GM12892 (cell line): ENCODE measurements around the gene NCOR1.

Experiments
- DNase-seq: peaks from one replicate; pipeline ENCODE4 v3.0.0; 2011; ENCODE audit not compliant: insufficient read length
- FAIRE-seq: peaks from 2 replicates; lab custom pipeline; 2011; peaks lifted over from hg19 to GRCh38; lab: Jason Lieb, UNC
- POLR2A ChIP-seq: IDR thresholded peaks from 2 replicates; pipeline ENCODE4 v1.6.1; 2011; ENCODE audit warnings: low read depth, low read length, control low read depth
- POLR2AphosphoS5 ChIP-seq: IDR thresholded peaks from 2 replicates; pipeline ENCODE4 v1.6.1; 2011; ENCODE audit warnings: low read depth, low read length, control low read depth
- TAF1 ChIP-seq: IDR thresholded peaks from 2 replicates; pipeline ENCODE4 v1.6.1; 2011; ENCODE audit warnings: low read depth, mild to moderate bottlenecking, control low read depth, low read length, borderline replicate concordance

NCOR1 gene

GRCh38 chr17:16002708-16003260 lies 212.6 kb downstream of the NCOR1 start:
- DNase-seq = no peak
- no peak for TF ChIP-seq POLR2AphosphoS5
- no peak for TF ChIP-seq POLR2A
- no peak for TF ChIP-seq TAF1
- FAIRE-seq = no peak

- FAIRE-seq (no peak), DNase-seq (no peak)
- TF ChIP-seq TAF1 (no peak), POLR2A (no peak), POLR2AphosphoS5 (no peak)
Measured at GRCh38 chr17:16001226-16001897, 214.0 kb downstream of the NCOR1 start.

GRCh38 chr17:15999974-16000827 lies 215.1 kb downstream of the NCOR1 start:
- TF ChIP-seq TAF1 = no peak
- no peak for TF ChIP-seq POLR2A
- TF ChIP-seq POLR2AphosphoS5 = no peak
- no peak for DNase-seq
- peak; percentile 53 for FAIRE-seq

GRCh38 chr17:15999141-15999973 lies 216.0 kb downstream of the NCOR1 start, which contains the start of the genes TTC19 and ZSWIM7:
TTC19 (plus strand) TSS chr17:15999824; CDS start chr17:15999849, 25 bp downstream.
ZSWIM7 (minus strand) TSS chr17:15999704; CDS start chr17:15999594, 110 bp downstream.
- TF ChIP-seq POLR2A = peak; percentile 97
- TF ChIP-seq TAF1 = peak; percentile 99
- peak; percentile 95 for TF ChIP-seq POLR2AphosphoS5
- peak; percentile 96 for DNase-seq
- FAIRE-seq = peak; percentile 97

- DNase-seq = no peak
- no peak for TF ChIP-seq TAF1
- TF ChIP-seq POLR2AphosphoS5 = no peak
- no peak for TF ChIP-seq POLR2A
- no peak for FAIRE-seq
Measured at GRCh38 chr17:15998031-15998562, 217.2 kb downstream of the NCOR1 start.

GRCh38 chr17:15996322-15996721 lies 219.0 kb downstream of the NCOR1 start:
- TF ChIP-seq POLR2AphosphoS5 = no peak
- TF ChIP-seq TAF1 = no peak
- TF ChIP-seq POLR2A = no peak
- DNase-seq (no peak), FAIRE-seq (no peak)

GRCh38 chr17:15981646-15982580 lies 233.4 kb downstream of the NCOR1 start:
- TF ChIP-seq POLR2A (no peak), TAF1 (no peak), POLR2AphosphoS5 (no peak)
- no peak for FAIRE-seq
- no peak for DNase-seq

- FAIRE-seq (no peak), DNase-seq (peak; percentile 25)
- TF ChIP-seq POLR2A = no peak
- TF ChIP-seq POLR2AphosphoS5 = no peak
- TF ChIP-seq TAF1 = no peak
Measured at GRCh38 chr17:15981208-15981607, 234.1 kb downstream of the NCOR1 start.
